MCF 10A (cell line): Measurements from ENCODE around the gene MRPS26. TPM values are rescaled to one million over a fixed set of nuclear protein-coding genes. Genes with fewer than 3 reads are reported as not detected.

ENCODE experiments used
- BruUV-seq: library from RNA; stranded (reverse); fragments of 400-500 nt; replicated peaks from 2 replicates; lab custom pipeline; 2021; lab: Mats Ljungman, UMichigan
- CTCF ChIA-PET: fragments of 300-600 bp; sonication (Branson Sonifier 250); formaldehyde crosslinking; extraction: SDS; loops from one replicate; lab custom pipeline; 2021; ENCODE audit warnings: antibody characterized with exemption, inconsistent platforms; lab: Yijun Ruan, JAX
- POLR2A ChIA-PET: fragments of 300-600, 350-650 bp; sonication (Branson Sonifier 250); formaldehyde crosslinking; extraction: SDS; loops from one replicate; lab custom pipeline; 2020; ENCODE audit warnings: antibody characterized with exemption, inconsistent platforms; lab: Yijun Ruan, JAX
- DNase-seq: peaks from one replicate; pipeline ENCODE4 v3.0.0-alpha.2; 2018; ENCODE audit not compliant: unreplicated experiment
- H3K27ac Mint-ChIP-seq: one replicate; pipeline ENCODE4 v1.8.0; 2022; ENCODE audit warnings: mild to moderate bottlenecking, low read depth, mixed read lengths; ENCODE audit not compliant: unreplicated experiment
- H3K27me3 Mint-ChIP-seq: one replicate; pipeline ENCODE4 v1.8.0; 2022; ENCODE audit warnings: mixed read lengths; ENCODE audit not compliant: insufficient read depth, unreplicated experiment
- H3K36me3 Mint-ChIP-seq: one replicate; pipeline ENCODE4 v1.8.0; 2022; ENCODE audit warnings: mild to moderate bottlenecking, moderate library complexity, mixed read lengths; ENCODE audit not compliant: insufficient read depth, unreplicated experiment
- H3K4me1 Mint-ChIP-seq: one replicate; pipeline ENCODE4 v1.8.0; 2022; ENCODE audit warnings: mixed read lengths; ENCODE audit not compliant: insufficient read depth, unreplicated experiment
- H3K4me3 Mint-ChIP-seq: one replicate; pipeline ENCODE4 v1.8.0; 2022; ENCODE audit warnings: mild to moderate bottlenecking, moderate library complexity, mixed read lengths; ENCODE audit not compliant: unreplicated experiment
- H3K9me3 Mint-ChIP-seq: one replicate; pipeline ENCODE4 v1.8.0; 2022; ENCODE audit warnings: mixed read lengths; ENCODE audit not compliant: unreplicated experiment
- intact Hi-C: fragments of 100-400 bp; cut with micrococcal nuclease; formaldehyde crosslinking; loops from 2 replicates; pipeline ENCODE4 v1.14.1; 2022
- total RNA-seq: library from RNA; stranded (reverse); gene quantifications from 2 replicates; pipeline ENCODE4 v1.2.3, GENCODE V29; 2022
- TF ChIP-seq, protein P1 (sequence below): fragments of 200-600 bp; IDR thresholded peaks from one replicate; pipeline ENCODE4 v1.8.0; 2022; ENCODE audit warnings: antibody characterized with exemption, mild to moderate bottlenecking; ENCODE audit not compliant: unreplicated experiment

The MRPS26 gene
- total RNA-seq, 1 experiment from 2014 or later = 68.4 TPM

GRCh38 chr20:3067139-3068014 is 21.5 kb downstream of the MRPS26 start:
- POLR2A ChIA-PET = no interaction called here

GRCh38 chr20:3068075-3068474 is 22.2 kb downstream of the MRPS26 start:
- no TSS peak for BruUV-seq
- TF ChIP-seq, protein P1, sequence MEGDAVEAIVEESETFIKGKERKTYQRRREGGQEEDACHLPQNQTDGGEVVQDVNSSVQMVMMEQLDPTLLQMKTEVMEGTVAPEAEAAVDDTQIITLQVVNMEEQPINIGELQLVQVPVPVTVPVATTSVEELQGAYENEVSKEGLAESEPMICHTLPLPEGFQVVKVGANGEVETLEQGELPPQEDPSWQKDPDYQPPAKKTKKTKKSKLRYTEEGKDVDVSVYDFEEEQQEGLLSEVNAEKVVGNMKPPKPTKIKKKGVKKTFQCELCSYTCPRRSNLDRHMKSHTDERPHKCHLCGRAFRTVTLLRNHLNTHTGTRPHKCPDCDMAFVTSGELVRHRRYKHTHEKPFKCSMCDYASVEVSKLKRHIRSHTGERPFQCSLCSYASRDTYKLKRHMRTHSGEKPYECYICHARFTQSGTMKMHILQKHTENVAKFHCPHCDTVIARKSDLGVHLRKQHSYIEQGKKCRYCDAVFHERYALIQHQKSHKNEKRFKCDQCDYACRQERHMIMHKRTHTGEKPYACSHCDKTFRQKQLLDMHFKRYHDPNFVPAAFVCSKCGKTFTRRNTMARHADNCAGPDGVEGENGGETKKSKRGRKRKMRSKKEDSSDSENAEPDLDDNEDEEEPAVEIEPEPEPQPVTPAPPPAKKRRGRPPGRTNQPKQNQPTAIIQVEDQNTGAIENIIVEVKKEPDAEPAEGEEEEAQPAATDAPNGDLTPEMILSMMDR = no peak

More at GRCh38 chr20:3067139-3068014, 21.5 kb downstream of the MRPS26 start:
- H3K36me3 Mint-ChIP-seq = no peaks in the 10 kb centered on the region
- no peaks in the 10 kb centered on the region for H3K27me3 Mint-ChIP-seq
- DNase-seq = no peak
- CTCF ChIA-PET = interaction anchor here (0.5 to 1.0 kb wide), 6 partner anchors 10 to 787 kb away, joined by 3 to 7 read pairs (median 3); no protein-coding TSS in a partner anchor
- BruUV-seq = no TSS peak
- H3K27ac Mint-ChIP-seq = no peak overlapping the region
- H3K4me1 Mint-ChIP-seq = peaks cover 11% of the 10 kb centered on the region
- no peaks in the 10 kb centered on the region for H3K9me3 Mint-ChIP-seq
- no peak overlapping the region for H3K4me3 Mint-ChIP-seq
- intact Hi-C loops = no loop called here
- TF ChIP-seq, protein P1 = no peak

DNA sequence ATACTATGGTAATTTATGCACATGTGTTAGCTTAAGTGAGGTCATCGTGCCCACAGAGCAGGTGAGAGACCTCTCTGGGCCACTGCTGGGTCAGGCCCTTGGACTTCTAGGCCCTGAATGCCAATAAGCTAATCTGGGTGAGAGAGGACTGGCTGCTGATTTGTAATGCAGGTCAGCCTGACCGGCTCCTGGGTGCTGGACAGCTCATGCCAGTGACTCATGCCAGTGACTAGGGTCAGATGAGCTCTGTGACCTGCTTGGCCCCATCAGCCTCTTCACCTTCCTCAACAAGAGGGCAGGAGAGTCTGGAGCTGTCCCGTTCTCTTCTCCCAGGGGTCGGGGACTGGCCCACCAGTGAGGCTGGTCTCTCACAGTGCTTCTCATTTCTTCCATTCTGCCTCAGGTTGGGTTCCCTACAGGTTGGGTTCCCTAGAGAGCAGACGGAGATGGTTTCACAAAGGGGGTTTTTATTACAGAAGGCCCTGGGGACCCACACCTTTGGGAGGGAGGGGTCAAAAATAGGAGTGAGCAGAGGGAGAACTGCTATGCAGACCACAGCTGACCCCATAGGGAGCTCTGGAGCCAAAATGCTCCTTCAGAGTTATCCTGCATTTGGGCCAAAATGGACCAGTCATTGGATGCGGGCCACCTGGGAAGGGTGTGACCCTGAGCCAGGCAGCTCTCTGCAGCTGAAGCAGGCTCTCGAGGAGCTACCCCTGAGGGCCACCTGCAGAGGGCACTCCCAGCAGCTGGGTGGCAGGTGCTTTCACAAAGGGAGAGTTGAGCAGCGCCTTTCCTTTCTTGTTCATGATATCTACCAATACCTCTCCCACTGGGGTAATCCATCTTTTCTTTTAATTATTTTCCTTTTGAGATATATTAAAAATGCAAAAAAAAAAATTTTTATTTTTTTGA is 23.4 kb downstream of the MRPS26 start:
- CTCF ChIA-PET = interaction anchor here (0.8 to 2.2 kb wide), 5 partner anchors 13 to 47 kb away, joined by 3 to 13 read pairs (median 5); no protein-coding TSS in a partner anchor
- H3K9me3 Mint-ChIP-seq = no peaks in the 10 kb centered on the region
- DNase-seq = no peak

More at GRCh38 chr20:3068075-3068474, 22.2 kb downstream of the MRPS26 start:
- Mint-ChIP-seq H3K27me3 (no peaks in the 10 kb centered on the region), H3K27ac (no peak overlapping the region), H3K4me3 (no peak overlapping the region), H3K9me3 (no peaks in the 10 kb centered on the region), H3K36me3 (no peaks in the 10 kb centered on the region), H3K4me1 (peaks cover 11% of the 10 kb centered on the region)
- DNase-seq = no peak
- intact Hi-C loops = no loop called here
- ChIA-PET CTCF (interaction anchor here (0.7 to 1.6 kb wide), 3 partner anchors 10 to 786 kb away, joined by 3 read pairs; no protein-coding TSS in a partner anchor), POLR2A (interaction anchor here (0.9 kb wide), 1 partner anchor 42 kb away, joined by 3 read pairs; no protein-coding TSS in a partner anchor)

More for the DNA sequence above, 23.4 kb downstream of the MRPS26 start:
- POLR2A ChIA-PET = interaction anchor here (0.9 kb wide), 1 partner anchor 41 kb away, joined by 3 read pairs; no protein-coding TSS in a partner anchor
- Mint-ChIP-seq H3K27me3 (no peaks in the 10 kb centered on the region), H3K4me1 (peaks cover 11% of the 10 kb centered on the region), H3K4me3 (no peak overlapping the region), H3K36me3 (no peaks in the 10 kb centered on the region), H3K27ac (no peak overlapping the region)
- TF ChIP-seq, protein P1 = no peak
- BruUV-seq = no TSS peak
- intact Hi-C loops = no loop called here
